GM13977 (cell line): ENCODE results near the gene SBF1.
"Not testable (repeated sequence)": the region's sequence is repeated elsewhere in the genome, so short reads cannot be mapped to it uniquely, and the experiment has no call there.

Source experiments
- DNase-seq: peaks from one replicate; pipeline ENCODE4 v3.0.0; 2012; ENCODE audit warnings: low spot score
- CTCF ChIP-seq: IDR thresholded peaks from 2 replicates; pipeline ENCODE4 v1.5.1; 2012; ENCODE audit warnings: mild to moderate bottlenecking, control low read depth; ENCODE audit not compliant: insufficient read depth; ENCODE audit errors: extremely low read depth, missing control alignments
- in situ Hi-C: fragments of 300-500 bp; cut with MboI; formaldehyde crosslinking; loops from one replicate; pipeline ENCODE4 v1.12.0; 2022; ENCODE audit warnings: low sequenced_read_pairs, low pct_unique_long_range_greater_than_20kb, mixed read lengths, inconsistent platforms; ENCODE audit not compliant: unreplicated experiment

Gene SBF1

GRCh38 chr22:50520826-50521453 lies 46.1 kb upstream of the SBF1 start:
- in situ Hi-C loops: no loop called here
- TF ChIP-seq CTCF: no peak
- no peak for DNase-seq

- DNase-seq, in situ Hi-C loops: not testable (repeated sequence)
These were observed 45.3 kb upstream of the SBF1 start for GRCh38 chr22:50520184-50520583.

- in situ Hi-C loops: no loop called here
- DNase-seq: no peak
- no peak for TF ChIP-seq CTCF
These were observed 44.3 kb upstream of the SBF1 start for GRCh38 chr22:50519151-50519550.

GRCh38 chr22:50518606-50519005 lies 43.8 kb upstream of the SBF1 start:
- DNase-seq: no peak
- no peak for TF ChIP-seq CTCF
- in situ Hi-C loops: no loop called here

- no peak for TF ChIP-seq CTCF
- no peak for DNase-seq
- in situ Hi-C loops: no loop called here
These were observed 42.8 kb upstream of the SBF1 start for GRCh38 chr22:50517495-50518260.

GRCh38 chr22:50516891-50517290 lies 42.1 kb upstream of the SBF1 start:
- DNase-seq: no peak
- no peak for TF ChIP-seq CTCF
- in situ Hi-C loops: no loop called here

- DNase-seq: no peak
- no peak for TF ChIP-seq CTCF
- in situ Hi-C loops: no loop called here
These were observed 41.2 kb upstream of the SBF1 start for GRCh38 chr22:50516068-50516467.
